ENCODE measurements around the gene LRP8. TPM values are rescaled to one million over a fixed set of nuclear protein-coding genes. Genes with fewer than 3 reads are reported as not detected.

The LRP8 gene
- total RNA-seq, 1 donor from 2014 or later, result 21.1 TPM

- intact Hi-C loops (cut with DNase I), result no loop called here
- TF ChIP-seq POLR2AphosphoS5 (IDR thresholded peaks at IDR 0.05; ENCODE audit: insufficient read depth in 1 of 2, low read depth in 1 of 2) (no peak), POLR2A (IDR thresholded peaks at IDR 0.05) (no peak), CTCF (IDR thresholded peaks at IDR 0.05) (no peak)
- no peaks in the 10 kb centered on the region for H3K9me3 ChIP-seq
- no peak overlapping the region for H3K4me3 ChIP-seq
- no peaks in the 10 kb centered on the region for H3K27me3 ChIP-seq
- no peaks in the 10 kb centered on the region for H3K4me1 ChIP-seq
- no peak overlapping the region for H3K27ac ChIP-seq
- no peak for DNase-seq (ENCODE audit: extremely low spot score in 2 of 2)
- H3K36me3 ChIP-seq, result no peaks in the 10 kb centered on the region
Measured at GRCh38 chr1:53256511-53257453, 71.1 kb downstream of the LRP8 start.

GRCh38 chr1:53255031-53255430, 72.8 kb downstream of the LRP8 start:
- Histone ChIP-seq H3K4me1 (no peaks in the 10 kb centered on the region), H3K27ac (no peak overlapping the region), H3K36me3 (no peaks in the 10 kb centered on the region), H3K9me3 (no peaks in the 10 kb centered on the region), H3K27me3 (no peaks in the 10 kb centered on the region), H3K4me3 (no peak overlapping the region)
- TF ChIP-seq POLR2A (IDR thresholded peaks at IDR 0.05) (no peak), CTCF (IDR thresholded peaks at IDR 0.05) (no peak), POLR2AphosphoS5 (IDR thresholded peaks at IDR 0.05; ENCODE audit: insufficient read depth in 1 of 2, low read depth in 1 of 2) (no peak)
- intact Hi-C loops (cut with DNase I), result no loop called here
- no peak for DNase-seq (ENCODE audit: extremely low spot score in 2 of 2)

- no peak overlapping the region for H3K4me3 ChIP-seq
- H3K27ac ChIP-seq, result no peak overlapping the region
- TF ChIP-seq POLR2A (IDR thresholded peaks at IDR 0.05) (no peak), POLR2AphosphoS5 (IDR thresholded peaks at IDR 0.05; ENCODE audit: insufficient read depth in 1 of 2, low read depth in 1 of 2) (no peak), CTCF (IDR thresholded peaks at IDR 0.05) (no peak)
- H3K4me1 ChIP-seq, result no peaks in the 10 kb centered on the region
- no peaks in the 10 kb centered on the region for H3K36me3 ChIP-seq
- no peaks in the 10 kb centered on the region for H3K27me3 ChIP-seq
- DNase-seq (ENCODE audit: extremely low spot score in 2 of 2), result no peak
- no peaks in the 10 kb centered on the region for H3K9me3 ChIP-seq
- intact Hi-C loops (cut with DNase I), result no loop called here
Measured at GRCh38 chr1:53254011-53254640, 73.7 kb downstream of the LRP8 start.

- TF ChIP-seq CTCF (IDR thresholded peaks at IDR 0.05) (no peak), POLR2AphosphoS5 (IDR thresholded peaks at IDR 0.05; ENCODE audit: insufficient read depth in 1 of 2, low read depth in 1 of 2) (no peak), POLR2A (IDR thresholded peaks at IDR 0.05) (no peak)
- no peaks in the 10 kb centered on the region for H3K4me1 ChIP-seq
- H3K9me3 ChIP-seq, result no peaks in the 10 kb centered on the region
- intact Hi-C loops (cut with DNase I), result no loop called here
- no peaks in the 10 kb centered on the region for H3K36me3 ChIP-seq
- no peak overlapping the region for H3K27ac ChIP-seq
- no peak overlapping the region for H3K4me3 ChIP-seq
- no peak for DNase-seq (ENCODE audit: extremely low spot score in 2 of 2)
- H3K27me3 ChIP-seq, result no peaks in the 10 kb centered on the region
Measured at GRCh38 chr1:53250325-53250724, 77.5 kb downstream of the LRP8 start.

- Histone ChIP-seq H3K9me3 (no peaks in the 10 kb centered on the region), H3K4me3 (no peak overlapping the region), H3K36me3 (no peaks in the 10 kb centered on the region), H3K4me1 (no peaks in the 10 kb centered on the region), H3K27me3 (no peaks in the 10 kb centered on the region), H3K27ac (no peak overlapping the region)
- no peak for DNase-seq (ENCODE audit: extremely low spot score in 2 of 2)
- intact Hi-C loops (cut with DNase I), result no loop called here
- TF ChIP-seq POLR2AphosphoS5 (IDR thresholded peaks at IDR 0.05; ENCODE audit: insufficient read depth in 1 of 2, low read depth in 1 of 2) (no peak), POLR2A (IDR thresholded peaks at IDR 0.05) (no peak), CTCF (IDR thresholded peaks at IDR 0.05) (no peak)
Measured at GRCh38 chr1:53249706-53250105, 78.2 kb downstream of the LRP8 start.
